ENCODE results near the gene SLC49A3. TPM values are rescaled to one million over a fixed set of nuclear protein-coding genes. Genes with fewer than 3 reads are reported as not detected.

The SLC49A3 gene
- total and polyA plus RNA-seq, 2 of the 4 experiments (the other 2 are of a cell fraction) = under 0.01 to 0.32 TPM

- H3K56ac ChIP-seq (ENCODE audit: extremely low read depth, insufficient read depth, low read length) = no peak overlapping the region
- no peak overlapping the region for H2BK5ac ChIP-seq (ENCODE audit: low read depth, low read length, poor library complexity, severe bottlenecking)
- H3K27ac ChIP-seq (ENCODE audit: insufficient read depth, low read length) = no peak overlapping the region
- in situ Hi-C loops (cut with MboI; ENCODE audit: low sequenced_read_pairs) = no loop called here
- H3K4me3 ChIP-seq (ENCODE audit: insufficient read depth, low read depth, low read length) = no peak overlapping the region
- intact Hi-C loops (cut with micrococcal nuclease) = no loop called here
- H3K23ac ChIP-seq (ENCODE audit: low read depth, low read length) = no peak overlapping the region
- H3K9me1 ChIP-seq (ENCODE audit: insufficient read depth, low read length) = no peaks in the 10 kb centered on the region
- H2AFZ ChIP-seq (replicated peaks; ENCODE audit: low read length, poor library complexity) = no peak overlapping the region
- H3K36me3 ChIP-seq (ENCODE audit: control insufficient read depth, insufficient read depth, low read length) = no peaks in the 10 kb centered on the region
- no peak overlapping the region for H2AK9ac ChIP-seq (replicated peaks; ENCODE audit: low read depth, low read length, poor library complexity)
- H2BK15ac ChIP-seq (ENCODE audit: low read depth, low read length) = no peak overlapping the region
- CTCF ChIA-PET = no interaction called here
- no peak overlapping the region for H4K5ac ChIP-seq (ENCODE audit: low read depth, low read length)
- no peak overlapping the region for H4K91ac ChIP-seq (ENCODE audit: insufficient read depth, low read depth, low read length)
- BruUV-seq (replicated peaks) = no TSS peak
- H4K20me1 ChIP-seq (ENCODE audit: insufficient read depth, low read length) = no peaks in the 10 kb centered on the region
- H3K4me2 ChIP-seq (ENCODE audit: low read depth, low read length) = no peak overlapping the region
- no peak overlapping the region for H3K9ac ChIP-seq (ENCODE audit: low read depth, low read length)
- no peak for DNase-seq
- POLR2A ChIA-PET (ENCODE audit: unreplicated experiment) = no interaction called here
- H2BK20ac ChIP-seq (ENCODE audit: low read depth, low read length) = no peak overlapping the region
- dilution Hi-C loops (cut with HindIII; ENCODE audit: low sequenced_read_pairs, unreplicated experiment) = no loop called here
- no peaks in the 10 kb centered on the region for H3K4me1 ChIP-seq (ENCODE audit: control insufficient read depth, insufficient read depth, low read length)
- no peak overlapping the region for H3K14ac ChIP-seq (replicated peaks; ENCODE audit: low read depth, low read length)
- no peak overlapping the region for H3K18ac ChIP-seq (ENCODE audit: low read depth, low read length)
- H3K27me3 ChIP-seq (ENCODE audit: control insufficient read depth, insufficient read depth, low read length) = no peaks in the 10 kb centered on the region
- TF ChIP-seq RAD21 (IDR thresholded peaks at IDR 0.05; ENCODE audit: low read length) (no peak), NFE2L2 (IDR thresholded peaks at IDR 0.05; ENCODE audit: low read depth, low read length) (no peak), USF2 (IDR thresholded peaks at IDR 0.05; ENCODE audit: low read depth, low read length) (no peak), ELK1 (IDR thresholded peaks at IDR 0.05; ENCODE audit: borderline replicate concordance, low read depth, low read length) (no peak), MAFK (IDR thresholded peaks at IDR 0.05; ENCODE audit: low read depth, low read length) (no peak), BHLHE40 (IDR thresholded peaks at IDR 0.05; ENCODE audit: low read depth, low read length) (no peak), CEBPB (IDR thresholded peaks at IDR 0.05; ENCODE audit: low read depth, low read length) (no peak), CTCF (conservative IDR thresholded peaks at IDR 0.05; ENCODE audit: low read depth, low read length) (no peak), MXI1 (IDR thresholded peaks at IDR 0.05; ENCODE audit: borderline replicate concordance, low read depth, low read length) (no peak), RCOR1 (IDR thresholded peaks at IDR 0.05; ENCODE audit: insufficient replicate concordance, low read length) (no peak), SMC3 (IDR thresholded peaks at IDR 0.05; ENCODE audit: low read depth, low read length) (no peak), CHD1 (IDR thresholded peaks at IDR 0.05; ENCODE audit: low read depth, low read length) (no peak), POLR2A (IDR thresholded peaks at IDR 0.05; ENCODE audit: low read depth, low read length) (no peak), FOS (IDR thresholded peaks at IDR 0.05; ENCODE audit: low read depth, low read length) (no peak), RFX5 (IDR thresholded peaks at IDR 0.05; ENCODE audit: low read depth, low read length) (no peak), MAZ (IDR thresholded peaks at IDR 0.05; ENCODE audit: borderline replicate concordance, low read depth, low read length) (no peak)
- no peak overlapping the region for H2BK120ac ChIP-seq (ENCODE audit: low read depth, low read length)
- H3K79me1 ChIP-seq (ENCODE audit: low read depth in 1 of 2, low read length in 2 of 2) = no peaks in the 10 kb centered on the region
- WGBS, 2 experiments (ENCODE audit: extremely low coverage in 2 of 2, insufficient read length in 1 of 2) = 76% methylated on average over 7 of the region's 16 CpGs; no CpG with 5 or more reads in 1 of the 2 experiments
- no peak for ATAC-seq (ENCODE audit: low read depth)
- peaks cover 26% of the 10 kb centered on the region for H3K9me3 ChIP-seq (ENCODE audit: control insufficient read depth, insufficient read depth, low read length)
- H2AK5ac ChIP-seq (ENCODE audit: low read depth, low read length) = no peak overlapping the region
- H3K4ac ChIP-seq (ENCODE audit: low read depth, low read length) = no peak overlapping the region
- H4K8ac ChIP-seq (ENCODE audit: low read depth in 2 of 2, low read length in 2 of 2) = no peak overlapping the region
Measured at GRCh38 chr4:632196-632790, 56.7 kb downstream of the SLC49A3 start.
